K562 (cell line): Measurements from ENCODE around the gene EXOC4. TPM values are rescaled to one million over a fixed set of nuclear protein-coding genes. Genes with fewer than 3 reads are reported as not detected.

Experiments
- ATAC-seq: fragments of 200-7000 bp; cut with Tn5 transposase; 3 replicates; pipeline ENCODE4 v1.9.1; 2020; ENCODE audit warnings: moderate library complexity
- BruUV-seq: library from RNA; stranded (reverse); fragments of 400-500 nt; replicated peaks from 2 replicates; lab custom pipeline; 2021; lab: Mats Ljungman, UMichigan
- CTCF ChIA-PET: fragments of 300-600 bp; formaldehyde crosslinking; extraction: SDS; loops from one replicate; lab custom pipeline; 2021; ENCODE audit warnings: low intra/inter-chr PET ratio; lab: Yijun Ruan, JAX
- POLR2A ChIA-PET: fragments of 300-600, 350-650 bp; sonication (Branson Sonifier 250); formaldehyde crosslinking; extraction: SDS; loops from one replicate; lab custom pipeline; 2021; ENCODE audit warnings: antibody characterized with exemption, inconsistent platforms; lab: Yijun Ruan, JAX
- DNase-seq, 4 experiments: peaks; one replicate each; pipeline versions ENCODE4 v3.0.0 to v3.0.0-alpha.2; 2011 to 2018; ENCODE audit warnings: low spot score in 3 of 4, mixed read lengths in 3 of 4; ENCODE audit errors: extremely low read depth in 1 of 4
- FAIRE-seq: peaks from 2 replicates; lab custom pipeline; 2011; peaks lifted over from hg19 to GRCh38; lab: Jason Lieb, UNC
- H2AFZ ChIP-seq: 2 replicates; pipeline ENCODE4 v1.6.0; 2011; ENCODE audit warnings: low read depth, low read length, control low read depth, inconsistent platforms
- H3K27ac ChIP-seq: fragments of 200-600 bp; 3 replicates; pipeline ENCODE4 v1.8.0; 2011; ENCODE audit warnings: low read depth, mild to moderate bottlenecking, control low read depth, inconsistent platforms, low read length, moderate library complexity, mixed read lengths; ENCODE audit errors: extremely low read depth
- H3K27me3 ChIP-seq, 2 experiments: fragments of 300-600 bp in 1 of 2; 2 replicates in 1 of 2; 3 replicates in 1 of 2; pipeline versions ENCODE4 v1.6.0 to v1.8.0; 2011; ENCODE audit warnings: inconsistent platforms in 2 of 2, low read length in 2 of 2, mild to moderate bottlenecking in 1 of 2, mixed read lengths in 1 of 2, moderate library complexity in 1 of 2; ENCODE audit not compliant: control insufficient read depth in 2 of 2, insufficient read depth in 2 of 2
- H3K36me3 ChIP-seq: fragments of 300-600 bp; 3 replicates; pipeline ENCODE4 v1.8.0; 2011; ENCODE audit warnings: mild to moderate bottlenecking, low read length, inconsistent platforms; ENCODE audit not compliant: control insufficient read depth, insufficient read depth
- H3K4me1 ChIP-seq, 2 experiments: fragments of 200-600 bp in 1 of 2; replicated peaks in 1 of 2; 2 replicates in 1 of 2; 3 replicates in 1 of 2; pipeline versions ENCODE4 v1.5.1 to v1.8.0; 2011; ENCODE audit warnings: inconsistent platforms in 2 of 2, low read length in 2 of 2, mild to moderate bottlenecking in 1 of 2, mixed read lengths in 1 of 2, moderate library complexity in 1 of 2; ENCODE audit not compliant: control insufficient read depth in 2 of 2, insufficient read depth in 2 of 2
- H3K4me2 ChIP-seq: 2 replicates; pipeline ENCODE4 v1.6.1; 2011; ENCODE audit warnings: low read length, control low read depth, inconsistent platforms, mixed read lengths; ENCODE audit not compliant: insufficient read depth
- H3K4me3 ChIP-seq: fragments of 200-600 bp; sonication (generic), shearing (Covaris generic); 2 replicates; pipeline ENCODE4 v1.5.1; 2016; ENCODE audit warnings: control low read depth, inconsistent platforms
- H3K79me2 ChIP-seq: fragments of 200-600 bp; 3 replicates; pipeline ENCODE4 v1.8.0; 2011; ENCODE audit warnings: low read length, inconsistent platforms; ENCODE audit not compliant: control insufficient read depth, insufficient read depth
- H3K9ac ChIP-seq, 2 experiments: 2 replicates each; pipeline versions ENCODE4 v1.6.0 to v1.6.1; 2011; ENCODE audit warnings: low read depth in 2 of 2, low read length in 2 of 2, control low read depth in 1 of 2, inconsistent platforms in 1 of 2, mild to moderate bottlenecking in 1 of 2, mixed read lengths in 1 of 2; ENCODE audit not compliant: insufficient read depth in 1 of 2
- H3K9me1 ChIP-seq: one replicate; pipeline ENCODE4 v1.6.0; 2011; ENCODE audit warnings: inconsistent platforms, mild to moderate bottlenecking, low read length, moderate library complexity; ENCODE audit not compliant: control insufficient read depth, insufficient read depth
- H3K9me3 ChIP-seq: replicated peaks from 2 replicates; pipeline ENCODE4 v1.5.1; 2011; ENCODE audit warnings: low read depth, low read length, inconsistent platforms; ENCODE audit not compliant: control insufficient read depth, insufficient read depth
- H4K20me1 ChIP-seq: replicated peaks from 2 replicates; pipeline ENCODE4 v1.6.1; 2011; ENCODE audit warnings: low read length, inconsistent platforms, mixed read lengths; ENCODE audit not compliant: control insufficient read depth, insufficient read depth
- CBX5 ChIP-seq: IDR thresholded peaks from 2 replicates; pipeline ENCODE4 v1.6.1; 2014; ENCODE audit warnings: low read depth, borderline replicate concordance
- FOXK1 ChIP-seq: sonication (generic); formaldehyde crosslinking; IDR thresholded peaks from 2 replicates; pipeline ENCODE4 v1.8.0; 2022; ENCODE audit warnings: missing genetic modification reagents, mild to moderate bottlenecking, borderline replicate concordance
- GABPB1 ChIP-seq: sonication (generic); formaldehyde crosslinking; IDR thresholded peaks from 2 replicates; pipeline ENCODE4 v1.8.0; 2022; ENCODE audit warnings: mild to moderate bottlenecking, missing genetic modification reagents
- HDAC6 ChIP-seq: IDR thresholded peaks from 2 replicates; pipeline ENCODE4 v1.6.1; 2012; ENCODE audit warnings: low read depth, mild to moderate bottlenecking, control low read depth, inconsistent platforms, low read length, moderate library complexity
- HLTF ChIP-seq: fragments of 450-650 bp; IDR thresholded peaks from 2 replicates; pipeline ENCODE4 v1.6.1; 2016
- KDM1A ChIP-seq, 2 experiments: fragments of 450-650 bp; IDR thresholded peaks; 2 replicates each; pipeline ENCODE4 v1.6.1; 2016; ENCODE audit warnings: mild to moderate bottlenecking in 2 of 2
- NFIX ChIP-seq: fragments of 250-450 bp; sonication (Bioruptor Pico); IDR thresholded peaks from 2 replicates; pipeline ENCODE4 v1.4.0; 2020; ENCODE audit warnings: low read depth, mild to moderate bottlenecking, moderate library complexity
- RB1 ChIP-seq: fragments of 450-650 bp; IDR thresholded peaks from 2 replicates; pipeline ENCODE4 v1.6.1; 2017; ENCODE audit warnings: low read depth, mild to moderate bottlenecking
- TSC22D4 ChIP-seq: fragments of 450-650 bp; IDR thresholded peaks from 2 replicates; pipeline ENCODE4 v1.6.1; 2016; ENCODE audit warnings: missing genetic modification characterization, missing biosample characterization, control low read depth
- ZBTB17 ChIP-seq: fragments of 450-650 bp; formaldehyde crosslinking; IDR thresholded peaks from 2 replicates; pipeline ENCODE4 v1.4.0; 2020; ENCODE audit warnings: mild to moderate bottlenecking
- ZNF165 ChIP-seq: fragments of 250-450 bp; sonication (Bioruptor Pico); IDR thresholded peaks from 2 replicates; pipeline ENCODE4 v1.4.0; 2020; ENCODE audit warnings: borderline replicate concordance
- ZZZ3 ChIP-seq: fragments of 450-650 bp; IDR thresholded peaks from 2 replicates; pipeline ENCODE4 v1.6.1; 2016; ENCODE audit warnings: antibody characterized with exemption, mild to moderate bottlenecking, moderate library complexity
- WGBS: fragments of 100-300 bp; shearing (Covaris generic); methylation state at CpG from one replicate; pipeline ENCODE4 v1.1.6; 2016; ENCODE audit warnings: low coverage, mixed read lengths; ENCODE audit not compliant: insufficient coverage; ENCODE audit errors: missing lambda C conversion rate; 5-methylcytosine and 5-hydroxymethylcytosine counted together
- in situ Hi-C: fragments of 300-500 bp; cut with MboI; formaldehyde crosslinking; loops from 4 replicates; pipeline ENCODE4 v1.15.0; 2018; ENCODE audit warnings: inconsistent platforms, mixed read lengths
- intact Hi-C: fragments of 100-400 bp; cut with micrococcal nuclease; formaldehyde crosslinking; loops from 2 replicates; pipeline ENCODE4 v1.14.2; 2022
- polyA plus RNA-seq, 8 experiments: library from polyadenylated mRNA; depleted of rRNA in 4 of 8; stranded (reverse) in 5 of 8; unstranded in 3 of 8; fragments of >200 nt; fragmentation: Nextera tagmentation in 2 of 8; fragmentation: Illumina TruSeq in 1 of 8; extraction: Ambion mirVana in 2 of 8; extraction: Trizol in 1 of 8; gene quantifications; 2 replicates each; pipeline versions ENCODE4 v1.2.1 to v1.2.3, GENCODE V29; 2011 to 2014; ENCODE audit warnings: inconsistent platforms in 1 of 8, missing spikeins in 1 of 8
- total RNA-seq, 7 experiments: library from RNA; depleted of rRNA in 6 of 7; stranded (reverse); fragments of >200 nt in 6 of 7; fragmentation: Illumina TruSeq in 2 of 7; extraction: Trizol in 2 of 7; gene quantifications; 2 replicates each; pipeline versions ENCODE4 v1.2.1 to v1.2.3, GENCODE V29; 2011 to 2021; ENCODE audit warnings: low replicate concordance in 1 of 7
- TF ChIP-seq, protein P1 (sequence below): fragments of 450-650 bp; IDR thresholded peaks from 2 replicates; pipeline ENCODE4 v1.6.1; 2018; ENCODE audit not compliant: partially characterized antibody
- TF ChIP-seq, protein P2 (sequence below), 2 experiments: fragments of 450-650 bp in 1 of 2; sonication (generic) in 1 of 2; formaldehyde crosslinking; conservative IDR thresholded peaks; 2 replicates each; pipeline versions ENCODE4 v1.4.0 to v1.8.1; 2020 to 2022; ENCODE audit warnings: mild to moderate bottlenecking in 1 of 2, missing genetic modification reagents in 1 of 2
- TF ChIP-seq, protein P3 (sequence below), 2 experiments: fragments of 450-650 bp; IDR thresholded peaks; 2 replicates each; pipeline ENCODE4 v1.6.1; 2018; ENCODE audit warnings: mild to moderate bottlenecking in 2 of 2, low read depth in 1 of 2; ENCODE audit not compliant: partially characterized antibody in 2 of 2

EXOC4 gene
- total and polyA plus RNA-seq, 9 of the 15 experiments (the other 6 are each of a cell fraction or from before 2014, with no cell fraction given) = 18.5 to 73.1 (median 46.6) TPM

DNA sequence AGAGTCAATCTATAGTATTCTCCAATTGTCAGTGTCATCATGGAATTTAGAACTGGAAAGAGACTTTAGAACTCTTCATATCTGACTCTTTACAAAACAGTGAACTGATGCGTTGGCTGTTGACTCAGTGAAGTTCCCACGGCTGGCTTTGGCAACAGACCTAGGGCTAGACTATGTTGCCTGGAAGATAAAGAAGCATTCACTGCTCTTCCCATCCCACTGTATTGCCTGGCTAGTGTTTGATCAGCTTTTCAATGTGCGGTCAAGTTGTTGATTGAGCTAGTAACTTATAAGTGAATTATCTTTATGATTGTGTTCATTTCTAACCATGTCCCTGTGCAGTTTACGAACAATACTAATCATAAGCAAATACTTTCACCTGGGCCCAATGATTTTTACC is 508.6 kb downstream of the EXOC4 start:
- CTCF ChIA-PET = no interaction called here
- no peak overlapping the region for H3K4me3 ChIP-seq

More for the DNA sequence above, 508.6 kb downstream of the EXOC4 start:
- in situ Hi-C loops (no loop called here), intact Hi-C loops (no loop called here)
- WGBS = 52% methylated on average over 4 of the region's 4 CpGs
- no peaks in the 10 kb centered on the region for H3K4me1 ChIP-seq
- no peak overlapping the region for H3K4me2 ChIP-seq
- DNase-seq (no peak), ATAC-seq (no peak), FAIRE-seq (no peak)
- no peak overlapping the region for H3K27ac ChIP-seq
- no peaks in the 10 kb centered on the region for H3K9me3 ChIP-seq
- no peaks in the 10 kb centered on the region for H3K9me1 ChIP-seq
- TF ChIP-seq, protein P1, sequence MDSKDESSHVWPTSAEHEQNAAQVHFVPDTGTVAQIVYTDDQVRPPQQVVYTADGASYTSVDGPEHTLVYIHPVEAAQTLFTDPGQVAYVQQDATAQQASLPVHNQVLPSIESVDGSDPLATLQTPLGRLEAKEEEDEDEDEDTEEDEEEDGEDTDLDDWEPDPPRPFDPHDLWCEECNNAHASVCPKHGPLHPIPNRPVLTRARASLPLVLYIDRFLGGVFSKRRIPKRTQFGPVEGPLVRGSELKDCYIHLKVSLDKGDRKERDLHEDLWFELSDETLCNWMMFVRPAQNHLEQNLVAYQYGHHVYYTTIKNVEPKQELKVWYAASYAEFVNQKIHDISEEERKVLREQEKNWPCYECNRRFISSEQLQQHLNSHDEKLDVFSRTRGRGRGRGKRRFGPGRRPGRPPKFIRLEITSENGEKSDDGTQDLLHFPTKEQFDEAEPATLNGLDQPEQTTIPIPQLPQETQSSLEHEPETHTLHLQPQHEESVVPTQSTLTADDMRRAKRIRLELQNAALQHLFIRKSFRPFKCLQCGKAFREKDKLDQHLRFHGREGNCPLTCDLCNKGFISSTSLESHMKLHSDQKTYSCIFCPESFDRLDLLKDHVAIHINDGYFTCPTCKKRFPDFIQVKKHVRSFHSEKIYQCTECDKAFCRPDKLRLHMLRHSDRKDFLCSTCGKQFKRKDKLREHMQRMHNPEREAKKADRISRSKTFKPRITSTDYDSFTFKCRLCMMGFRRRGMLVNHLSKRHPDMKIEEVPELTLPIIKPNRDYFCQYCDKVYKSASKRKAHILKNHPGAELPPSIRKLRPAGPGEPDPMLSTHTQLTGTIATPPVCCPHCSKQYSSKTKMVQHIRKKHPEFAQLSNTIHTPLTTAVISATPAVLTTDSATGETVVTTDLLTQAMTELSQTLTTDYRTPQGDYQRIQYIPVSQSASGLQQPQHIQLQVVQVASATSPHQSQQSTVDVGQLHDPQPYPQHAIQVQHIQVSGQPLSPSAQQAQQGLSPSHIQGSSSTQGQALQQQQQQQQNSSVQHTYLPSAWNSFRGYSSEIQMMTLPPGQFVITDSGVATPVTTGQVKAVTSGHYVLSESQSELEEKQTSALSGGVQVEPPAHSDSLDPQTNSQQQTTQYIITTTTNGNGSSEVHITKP = no peak
- no peak for TF ChIP-seq HDAC6
- TF ChIP-seq NFIX (CRISPR knock-in tag) = no peak
- no peak for TF ChIP-seq TSC22D4
- TF ChIP-seq CBX5 = no peak
- TF ChIP-seq, protein P2, sequence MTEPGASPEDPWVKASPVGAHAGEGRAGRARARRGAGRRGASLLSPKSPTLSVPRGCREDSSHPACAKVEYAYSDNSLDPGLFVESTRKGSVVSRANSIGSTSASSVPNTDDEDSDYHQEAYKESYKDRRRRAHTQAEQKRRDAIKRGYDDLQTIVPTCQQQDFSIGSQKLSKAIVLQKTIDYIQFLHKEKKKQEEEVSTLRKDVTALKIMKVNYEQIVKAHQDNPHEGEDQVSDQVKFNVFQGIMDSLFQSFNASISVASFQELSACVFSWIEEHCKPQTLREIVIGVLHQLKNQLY (CRISPR knock-in tag; conservative IDR thresholded peaks at IDR 0.05) = no peak
- TF ChIP-seq, protein P3, sequence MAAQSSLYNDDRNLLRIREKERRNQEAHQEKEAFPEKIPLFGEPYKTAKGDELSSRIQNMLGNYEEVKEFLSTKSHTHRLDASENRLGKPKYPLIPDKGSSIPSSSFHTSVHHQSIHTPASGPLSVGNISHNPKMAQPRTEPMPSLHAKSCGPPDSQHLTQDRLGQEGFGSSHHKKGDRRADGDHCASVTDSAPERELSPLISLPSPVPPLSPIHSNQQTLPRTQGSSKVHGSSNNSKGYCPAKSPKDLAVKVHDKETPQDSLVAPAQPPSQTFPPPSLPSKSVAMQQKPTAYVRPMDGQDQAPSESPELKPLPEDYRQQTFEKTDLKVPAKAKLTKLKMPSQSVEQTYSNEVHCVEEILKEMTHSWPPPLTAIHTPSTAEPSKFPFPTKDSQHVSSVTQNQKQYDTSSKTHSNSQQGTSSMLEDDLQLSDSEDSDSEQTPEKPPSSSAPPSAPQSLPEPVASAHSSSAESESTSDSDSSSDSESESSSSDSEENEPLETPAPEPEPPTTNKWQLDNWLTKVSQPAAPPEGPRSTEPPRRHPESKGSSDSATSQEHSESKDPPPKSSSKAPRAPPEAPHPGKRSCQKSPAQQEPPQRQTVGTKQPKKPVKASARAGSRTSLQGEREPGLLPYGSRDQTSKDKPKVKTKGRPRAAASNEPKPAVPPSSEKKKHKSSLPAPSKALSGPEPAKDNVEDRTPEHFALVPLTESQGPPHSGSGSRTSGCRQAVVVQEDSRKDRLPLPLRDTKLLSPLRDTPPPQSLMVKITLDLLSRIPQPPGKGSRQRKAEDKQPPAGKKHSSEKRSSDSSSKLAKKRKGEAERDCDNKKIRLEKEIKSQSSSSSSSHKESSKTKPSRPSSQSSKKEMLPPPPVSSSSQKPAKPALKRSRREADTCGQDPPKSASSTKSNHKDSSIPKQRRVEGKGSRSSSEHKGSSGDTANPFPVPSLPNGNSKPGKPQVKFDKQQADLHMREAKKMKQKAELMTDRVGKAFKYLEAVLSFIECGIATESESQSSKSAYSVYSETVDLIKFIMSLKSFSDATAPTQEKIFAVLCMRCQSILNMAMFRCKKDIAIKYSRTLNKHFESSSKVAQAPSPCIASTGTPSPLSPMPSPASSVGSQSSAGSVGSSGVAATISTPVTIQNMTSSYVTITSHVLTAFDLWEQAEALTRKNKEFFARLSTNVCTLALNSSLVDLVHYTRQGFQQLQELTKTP (IDR thresholded peaks at IDR 0.05; ENCODE audit: low read depth in 1 of 2, partially characterized antibody in 2 of 2) = no peak
- TF ChIP-seq KDM1A (IDR thresholded peaks at IDR 0.05) = no peak
- TF ChIP-seq ZBTB17 = no peak
- TF ChIP-seq RB1 = no peak
- no peak for TF ChIP-seq ZNF165 (CRISPR knock-in tag)
- TF ChIP-seq HLTF = no peak
- TF ChIP-seq ZZZ3 = no peak
- no peak for TF ChIP-seq GABPB1 (CRISPR knock-in tag)
- TF ChIP-seq FOXK1 (CRISPR knock-in tag) = no peak
- POLR2A ChIA-PET = interaction anchor here (1.1 kb wide), 1 partner anchor 20 kb away, joined by 3 read pairs; no protein-coding TSS in a partner anchor
- H3K79me2 ChIP-seq = no peaks in the 10 kb centered on the region
- no peaks in the 10 kb centered on the region for H3K27me3 ChIP-seq
- no TSS peak for BruUV-seq
- no peaks in the 10 kb centered on the region for H4K20me1 ChIP-seq
- no peak overlapping the region for H3K9ac ChIP-seq
- no peak overlapping the region for H2AFZ ChIP-seq
- no peaks in the 10 kb centered on the region for H3K36me3 ChIP-seq
